GM12878 (cell line): ENCODE measurements around the gene COPS6. TPM values are rescaled to one million over a fixed set of nuclear protein-coding genes. Genes with fewer than 3 reads are reported as not detected.

ENCODE experiments used
- KAT2A ChIP-seq: conservative IDR thresholded peaks from 2 replicates; pipeline ENCODE4 v1.6.1; 2011; ENCODE audit warnings: low read depth, low read length; ENCODE audit not compliant: control insufficient read depth
- NKRF ChIP-seq: fragments of 450-650 bp; conservative IDR thresholded peaks from 2 replicates; pipeline ENCODE4 v1.6.1; 2017; ENCODE audit warnings: mild to moderate bottlenecking, moderate library complexity
- PBX3 ChIP-seq: IDR thresholded peaks from 2 replicates; pipeline ENCODE4 v1.6.1; 2011; ENCODE audit warnings: mild to moderate bottlenecking, low read depth, low read length, moderate library complexity; ENCODE audit not compliant: insufficient replicate concordance
- RUNX3 ChIP-seq: IDR thresholded peaks from 2 replicates; pipeline ENCODE4 v1.6.1; 2012; ENCODE audit warnings: low read length, inconsistent platforms
- SMARCA5 ChIP-seq: fragments of 450-650 bp; IDR thresholded peaks from 2 replicates; pipeline ENCODE4 v1.6.1; 2017; ENCODE audit warnings: mild to moderate bottlenecking
- TBL1XR1 ChIP-seq: IDR thresholded peaks from 2 replicates; pipeline ENCODE4 v1.6.1; 2012; ENCODE audit warnings: low read depth, low read length, improper control_type of control experiment
- USF1 ChIP-seq: IDR thresholded peaks from 2 replicates; pipeline ENCODE4 v1.6.1; 2011; ENCODE audit warnings: borderline replicate concordance, low read depth, mild to moderate bottlenecking, moderate library complexity, mixed read lengths, low read length; ENCODE audit not compliant: insufficient read depth; ENCODE audit errors: extremely low read length
- USF2 ChIP-seq: IDR thresholded peaks from 2 replicates; pipeline ENCODE4 v1.6.1; 2011; ENCODE audit warnings: low read depth, low read length, improper control_type of control experiment, borderline replicate concordance
- ZBTB40 ChIP-seq: fragments of 450-650 bp; IDR thresholded peaks from 2 replicates; pipeline ENCODE4 v1.6.1; 2016; ENCODE audit warnings: mild to moderate bottlenecking, moderate library complexity, borderline replicate concordance
- ZZZ3 ChIP-seq: IDR thresholded peaks from 2 replicates; pipeline ENCODE4 v1.6.1; 2011; ENCODE audit warnings: low read depth; ENCODE audit not compliant: control insufficient read depth, insufficient read length
- polyA plus RNA-seq, 11 experiments: library from polyadenylated mRNA; depleted of rRNA in 4 of 11; unstranded in 6 of 11; stranded (reverse) in 5 of 11; fragments of >200 nt; fragmentation: Nextera tagmentation in 4 of 11; fragmentation: Illumina TruSeq in 1 of 11; extraction: Ambion mirVana in 4 of 11; extraction: Trizol in 1 of 11; gene quantifications; 1 replicate in 1 of 11; 2 replicates in 10 of 11; pipeline versions ENCODE4 v1.2.1 to v1.2.3, GENCODE V29; 2011 to 2016; ENCODE audit warnings: inconsistent platforms in 2 of 11, missing spikeins in 2 of 11, low read depth in 1 of 11
- total RNA-seq, 4 experiments: library from RNA; depleted of rRNA in 3 of 4; stranded (reverse); fragments of >200 nt in 3 of 4; fragmentation: Illumina TruSeq in 1 of 4; extraction: Trizol in 1 of 4; gene quantifications; 2 replicates each; pipeline versions ENCODE4 v1.2.1 to v1.2.3, GENCODE V29; 2013 to 2021
- TF ChIP-seq, protein P1 (sequence below): fragments of 450-650 bp; formaldehyde crosslinking; IDR thresholded peaks from 2 replicates; pipeline ENCODE4 v1.4.0; 2022; ENCODE audit warnings: mild to moderate bottlenecking, moderate library complexity
- TF ChIP-seq, protein P2 (sequence below): IDR thresholded peaks from 2 replicates; pipeline ENCODE4 v1.6.1; 2012; ENCODE audit warnings: low read depth, low read length, improper control_type of control experiment

COPS6 gene
- total and polyA plus RNA-seq, 10 of the 15 experiments (the other 5 are each of a cell fraction or from before 2014, with no cell fraction given), result 28.5 to 182 (median 81.5) TPM

DNA sequence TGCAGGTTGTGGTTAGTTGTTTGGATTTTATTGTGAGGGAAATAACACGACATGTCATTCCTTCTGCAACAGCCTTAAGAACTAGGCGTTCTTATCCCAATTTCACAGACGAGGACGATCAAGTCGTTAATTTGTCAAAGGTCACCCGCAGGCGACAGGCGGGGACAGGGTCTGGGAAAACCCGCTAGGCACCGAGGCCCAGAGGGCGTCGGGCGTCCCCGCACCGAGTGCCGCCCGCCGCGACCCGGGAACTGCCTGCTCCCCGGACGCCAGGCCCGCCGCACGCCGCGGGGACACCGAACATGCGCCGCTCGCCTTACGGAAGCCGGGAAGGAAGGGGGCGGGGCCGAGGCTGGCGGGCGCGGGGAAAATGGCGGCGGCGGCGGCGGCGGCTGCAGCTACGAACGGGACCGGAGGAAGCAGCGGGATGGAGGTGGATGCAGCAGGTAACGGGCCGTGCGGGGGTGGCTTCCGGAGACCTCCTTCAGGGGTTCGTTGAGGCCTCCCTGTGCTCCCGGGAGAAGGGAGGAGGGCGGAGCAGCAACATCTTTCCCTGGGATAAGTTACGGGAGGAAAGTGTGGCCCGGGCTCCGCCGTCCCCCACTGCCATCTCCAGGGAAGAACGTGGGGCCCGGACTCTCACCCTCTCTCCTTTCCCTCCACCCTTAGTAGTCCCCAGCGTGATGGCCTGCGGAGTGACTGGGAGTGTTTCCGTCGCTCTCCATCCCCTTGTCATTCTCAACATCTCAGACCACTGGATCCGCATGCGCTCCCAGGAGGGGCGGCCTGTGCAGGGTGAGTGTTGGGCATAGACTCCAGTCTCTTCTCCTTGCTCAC is at the start of gene COPS6 (continued):
- TF ChIP-seq, protein P1, sequence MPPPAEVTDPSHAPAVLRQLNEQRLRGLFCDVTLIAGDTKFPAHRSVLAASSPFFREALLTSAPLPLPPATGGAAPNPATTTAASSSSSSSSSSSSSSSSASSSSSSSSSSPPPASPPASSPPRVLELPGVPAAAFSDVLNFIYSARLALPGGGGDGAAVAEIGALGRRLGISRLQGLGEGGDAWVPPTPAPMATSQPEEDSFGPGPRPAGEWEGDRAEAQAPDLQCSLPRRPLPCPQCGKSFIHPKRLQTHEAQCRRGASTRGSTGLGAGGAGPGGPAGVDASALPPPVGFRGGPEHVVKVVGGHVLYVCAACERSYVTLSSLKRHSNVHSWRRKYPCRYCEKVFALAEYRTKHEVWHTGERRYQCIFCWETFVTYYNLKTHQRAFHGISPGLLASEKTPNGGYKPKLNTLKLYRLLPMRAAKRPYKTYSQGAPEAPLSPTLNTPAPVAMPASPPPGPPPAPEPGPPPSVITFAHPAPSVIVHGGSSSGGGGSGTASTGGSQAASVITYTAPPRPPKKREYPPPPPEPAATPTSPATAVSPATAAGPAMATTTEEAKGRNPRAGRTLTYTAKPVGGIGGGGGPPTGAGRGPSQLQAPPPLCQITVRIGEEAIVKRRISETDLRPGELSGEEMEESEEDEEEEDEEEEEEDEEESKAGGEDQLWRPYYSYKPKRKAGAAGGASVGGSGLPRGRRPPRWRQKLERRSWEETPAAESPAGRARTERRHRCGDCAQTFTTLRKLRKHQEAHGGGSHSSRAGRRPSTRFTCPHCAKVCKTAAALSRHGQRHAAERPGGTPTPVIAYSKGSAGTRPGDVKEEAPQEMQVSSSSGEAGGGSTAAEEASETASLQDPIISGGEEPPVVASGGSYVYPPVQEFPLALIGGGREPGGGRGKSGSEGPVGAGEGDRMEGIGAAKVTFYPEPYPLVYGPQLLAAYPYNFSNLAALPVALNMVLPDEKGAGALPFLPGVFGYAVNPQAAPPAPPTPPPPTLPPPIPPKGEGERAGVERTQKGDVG (CRISPR knock-in tag), result no peak
- TF ChIP-seq KAT2A, result no peak
- TF ChIP-seq, protein P2, sequence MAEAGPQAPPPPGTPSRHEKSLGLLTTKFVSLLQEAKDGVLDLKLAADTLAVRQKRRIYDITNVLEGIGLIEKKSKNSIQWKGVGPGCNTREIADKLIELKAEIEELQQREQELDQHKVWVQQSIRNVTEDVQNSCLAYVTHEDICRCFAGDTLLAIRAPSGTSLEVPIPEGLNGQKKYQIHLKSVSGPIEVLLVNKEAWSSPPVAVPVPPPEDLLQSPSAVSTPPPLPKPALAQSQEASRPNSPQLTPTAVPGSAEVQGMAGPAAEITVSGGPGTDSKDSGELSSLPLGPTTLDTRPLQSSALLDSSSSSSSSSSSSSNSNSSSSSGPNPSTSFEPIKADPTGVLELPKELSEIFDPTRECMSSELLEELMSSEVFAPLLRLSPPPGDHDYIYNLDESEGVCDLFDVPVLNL, result no peak
- TF ChIP-seq USF1, result no peak
- TF ChIP-seq NKRF, result peak; percentile 84
- TF ChIP-seq TBL1XR1, result no peak
- TF ChIP-seq USF2, result no peak
- TF ChIP-seq SMARCA5, result peak; percentile 72; the same call in 1 of the 2 replicates
- TF ChIP-seq PBX3, result no peak
- peak; percentile 9; the same call in 1 of the 2 replicates for TF ChIP-seq RUNX3
- no peak for TF ChIP-seq ZBTB40
- no peak for TF ChIP-seq ZZZ3
